ENCODE measurements around the gene PCID2. TPM values are rescaled to one million over a fixed set of nuclear protein-coding genes. Genes with fewer than 3 reads are reported as not detected.
A peak's percentile ranks its signal among the peaks of the same experiment; 100 is the strongest.

The PCID2 gene
- total RNA-seq, 4 donors from 2014 or later = 28.0 to 44.2 (median 40.3) TPM

DNA sequence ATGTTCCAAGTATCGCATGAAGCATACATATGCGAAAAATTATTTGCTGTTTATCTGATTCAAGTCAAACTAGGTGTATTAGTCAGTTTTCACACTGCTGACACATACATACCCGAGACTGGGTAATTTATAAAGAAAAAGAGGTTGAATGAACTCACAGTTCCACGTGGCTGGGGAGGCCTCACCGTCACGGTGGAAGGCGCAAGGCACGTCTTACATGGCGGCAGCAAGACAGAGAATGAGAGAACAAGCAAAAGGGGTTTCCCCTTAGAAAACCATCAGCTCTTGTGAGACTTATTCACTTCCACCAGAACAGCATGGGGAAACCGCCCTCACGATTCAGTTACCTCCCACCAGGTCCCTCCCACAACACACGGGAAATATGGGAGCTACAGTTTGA lies 63.0 kb downstream of the PCID2 start:
- 87 to 89% methylated on average over 12 of the region's 12 CpGs for WGBS, 2 donors
- no peak for DNase-seq (ENCODE audit: low spot score in 2 of 2)
- H3K4me3 ChIP-seq (ENCODE audit: low read depth, poor library complexity, severe bottlenecking) = no peak overlapping the region
- intact Hi-C loops (cut with DNase I; ENCODE audit: low total_unique reads) = no loop called here
- TF ChIP-seq, protein P1, sequence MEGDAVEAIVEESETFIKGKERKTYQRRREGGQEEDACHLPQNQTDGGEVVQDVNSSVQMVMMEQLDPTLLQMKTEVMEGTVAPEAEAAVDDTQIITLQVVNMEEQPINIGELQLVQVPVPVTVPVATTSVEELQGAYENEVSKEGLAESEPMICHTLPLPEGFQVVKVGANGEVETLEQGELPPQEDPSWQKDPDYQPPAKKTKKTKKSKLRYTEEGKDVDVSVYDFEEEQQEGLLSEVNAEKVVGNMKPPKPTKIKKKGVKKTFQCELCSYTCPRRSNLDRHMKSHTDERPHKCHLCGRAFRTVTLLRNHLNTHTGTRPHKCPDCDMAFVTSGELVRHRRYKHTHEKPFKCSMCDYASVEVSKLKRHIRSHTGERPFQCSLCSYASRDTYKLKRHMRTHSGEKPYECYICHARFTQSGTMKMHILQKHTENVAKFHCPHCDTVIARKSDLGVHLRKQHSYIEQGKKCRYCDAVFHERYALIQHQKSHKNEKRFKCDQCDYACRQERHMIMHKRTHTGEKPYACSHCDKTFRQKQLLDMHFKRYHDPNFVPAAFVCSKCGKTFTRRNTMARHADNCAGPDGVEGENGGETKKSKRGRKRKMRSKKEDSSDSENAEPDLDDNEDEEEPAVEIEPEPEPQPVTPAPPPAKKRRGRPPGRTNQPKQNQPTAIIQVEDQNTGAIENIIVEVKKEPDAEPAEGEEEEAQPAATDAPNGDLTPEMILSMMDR (IDR thresholded peaks at IDR 0.05) = no peak
- TF ChIP-seq POLR2A (IDR thresholded peaks at IDR 0.05) = no peak

DNA sequence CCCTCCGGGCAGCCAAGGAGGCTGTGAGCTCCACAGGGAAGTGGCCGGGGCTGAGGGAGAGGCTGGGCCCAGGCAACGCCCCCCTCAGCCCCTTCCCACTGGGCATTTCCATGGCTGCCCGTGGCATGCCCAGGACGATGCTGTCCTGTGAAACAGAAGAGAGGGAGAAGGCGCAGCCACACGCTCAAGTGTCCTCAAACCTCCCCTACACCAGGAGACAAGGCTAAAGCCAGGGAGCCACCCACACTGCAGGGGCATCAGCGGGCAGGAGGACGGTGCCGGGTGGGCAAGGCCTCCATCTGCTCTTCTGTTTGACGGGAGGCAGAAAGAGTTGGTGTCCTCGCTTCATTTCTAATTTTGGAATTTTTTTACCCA lies 64.2 kb downstream of the PCID2 start:
- TF ChIP-seq, protein P1 (IDR thresholded peaks at IDR 0.05) = no peak
- no peak for TF ChIP-seq POLR2A (IDR thresholded peaks at IDR 0.05)
- no peak for DNase-seq (ENCODE audit: low spot score in 2 of 2)
- intact Hi-C loops (cut with DNase I; ENCODE audit: low total_unique reads) = no loop called here
- no peak overlapping the region for H3K4me3 ChIP-seq (ENCODE audit: low read depth, poor library complexity, severe bottlenecking)
- 93 to 94% methylated on average over 7 to 10 of the region's 12 CpGs for WGBS, 2 donors

DNA sequence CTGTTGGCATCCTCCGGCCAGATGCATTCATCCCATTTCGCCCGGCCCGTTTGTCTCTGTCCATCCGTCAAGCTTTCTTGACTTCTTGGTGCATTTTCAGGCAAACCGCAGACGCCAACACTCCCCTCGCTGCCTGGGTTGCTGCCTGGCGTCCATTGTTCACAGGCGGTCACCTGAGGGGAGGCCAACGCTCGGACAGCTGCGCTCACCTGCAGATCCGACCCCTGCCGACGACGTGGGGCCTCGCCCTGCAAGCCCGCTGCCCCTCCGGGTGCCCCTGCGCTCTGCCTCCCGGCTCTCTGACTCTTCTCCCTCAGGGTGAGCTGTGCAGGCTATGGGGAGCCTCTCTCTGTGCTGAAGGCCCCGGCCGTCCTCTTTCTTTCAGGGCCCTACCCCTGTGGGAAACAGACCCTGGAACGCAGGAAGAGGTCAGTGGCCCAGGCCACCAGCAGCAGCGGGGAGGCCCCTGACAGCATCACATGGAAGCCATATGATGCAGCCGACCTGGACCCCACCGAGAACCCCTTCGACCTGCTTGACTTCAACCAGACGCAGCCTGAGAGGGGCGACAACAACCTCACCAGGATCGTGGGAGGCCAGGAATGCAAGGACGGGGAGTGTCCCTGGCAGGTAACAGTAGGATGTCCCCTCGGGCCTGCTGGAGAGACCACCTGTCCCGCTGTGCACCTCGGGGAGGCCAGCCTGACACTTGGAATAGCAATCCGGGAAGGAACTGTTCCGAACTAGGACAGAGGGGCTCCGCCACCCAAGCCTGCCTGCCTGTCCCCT lies 64.8 kb downstream of the PCID2 start:
- peak in 1 of 2 donors; percentile 79 for DNase-seq (ENCODE audit: low spot score in 2 of 2)
- no peak overlapping the region for H3K4me3 ChIP-seq (ENCODE audit: low read depth, poor library complexity, severe bottlenecking)
- TF ChIP-seq POLR2A (IDR thresholded peaks at IDR 0.05) = no peak
- TF ChIP-seq, protein P1 (IDR thresholded peaks at IDR 0.05) = no peak
- WGBS, 2 donors = 85% methylated on average over 36 of the region's 39 CpGs
- intact Hi-C loops (cut with DNase I; ENCODE audit: low total_unique reads) = no loop called here

DNA sequence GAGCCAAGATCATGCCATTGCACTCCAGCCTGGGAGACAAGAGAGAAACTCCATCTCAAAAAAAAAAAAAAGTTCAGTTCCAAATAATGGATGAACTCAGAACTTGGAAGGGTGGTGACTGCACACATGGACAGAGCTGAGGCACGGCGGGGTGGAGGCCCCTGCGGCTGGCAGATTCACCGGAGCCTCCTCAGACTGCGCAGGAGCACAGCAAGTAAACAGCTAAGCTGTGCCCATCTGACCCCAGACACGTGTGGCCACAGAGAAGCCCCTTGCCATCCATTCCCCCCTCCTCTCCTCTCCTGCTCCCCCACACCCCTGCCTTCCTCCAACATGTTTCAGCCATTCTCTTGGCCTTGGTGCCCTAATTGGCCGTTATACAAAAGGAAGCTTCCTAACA lies 65.6 kb downstream of the PCID2 start:
- TF ChIP-seq, protein P1 (IDR thresholded peaks at IDR 0.05) = no peak
- no peak for TF ChIP-seq POLR2A (IDR thresholded peaks at IDR 0.05)
- WGBS, 2 donors = 59 to 78% methylated on average over 7 of the region's 7 CpGs
- H3K4me3 ChIP-seq (ENCODE audit: low read depth, poor library complexity, severe bottlenecking) = no peak overlapping the region
- peak in 1 of 2 donors; percentile 65 for DNase-seq (ENCODE audit: low spot score in 2 of 2)
- intact Hi-C loops (cut with DNase I; ENCODE audit: low total_unique reads) = no loop called here

DNA sequence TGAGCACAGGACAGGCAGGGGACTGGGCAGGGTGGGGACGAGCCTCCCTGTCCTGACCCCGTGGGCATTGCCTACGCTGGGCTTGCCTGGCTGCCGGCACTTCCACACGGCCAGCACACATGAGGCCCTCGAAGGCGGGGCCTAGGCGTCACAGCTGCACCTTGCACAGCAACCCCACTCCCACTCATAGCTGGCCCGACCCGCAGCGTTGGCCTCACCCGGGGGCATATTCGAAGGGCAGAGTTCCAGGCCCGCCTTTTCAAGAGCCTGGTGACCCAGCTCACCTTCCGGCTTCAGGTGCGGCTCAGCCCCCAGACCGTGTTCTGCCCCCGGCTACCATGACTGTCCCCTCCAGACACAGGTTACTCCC lies 66.9 kb downstream of the PCID2 start:
- DNase-seq (ENCODE audit: low spot score in 2 of 2) = peak in 1 of 2 donors; percentile 80
- intact Hi-C loops (cut with DNase I; ENCODE audit: low total_unique reads) = no loop called here
- TF ChIP-seq, protein P1 (IDR thresholded peaks at IDR 0.05) = no peak
- no peak for TF ChIP-seq POLR2A (IDR thresholded peaks at IDR 0.05)
- H3K4me3 ChIP-seq (ENCODE audit: low read depth, poor library complexity, severe bottlenecking) = no peak overlapping the region
- 92% methylated on average over 18 of the region's 18 CpGs for WGBS, 2 donors

Measured in lower leg skin (tissue), 4 donors.